Fibroblast of mammary gland (primary cell): ENCODE measurements around the gene USH1C.

ENCODE experiments used
- DNase-seq: peaks from one replicate; pipeline ENCODE4 v3.0.0-alpha.2; 2010; ENCODE audit warnings: low read depth
- H3K4me3 ChIP-seq: 2 replicates; pipeline ENCODE4 v1.5.1; 2011; ENCODE audit warnings: low read depth, mild to moderate bottlenecking, low read length, moderate library complexity; ENCODE audit not compliant: control insufficient read depth
- TF ChIP-seq, protein P1 (sequence below): conservative IDR thresholded peaks from 2 replicates; pipeline ENCODE4 v1.5.1; 2011; ENCODE audit warnings: low read depth, low read length, inconsistent platforms; ENCODE audit not compliant: control insufficient read depth, insufficient read depth

USH1C gene

DNA sequence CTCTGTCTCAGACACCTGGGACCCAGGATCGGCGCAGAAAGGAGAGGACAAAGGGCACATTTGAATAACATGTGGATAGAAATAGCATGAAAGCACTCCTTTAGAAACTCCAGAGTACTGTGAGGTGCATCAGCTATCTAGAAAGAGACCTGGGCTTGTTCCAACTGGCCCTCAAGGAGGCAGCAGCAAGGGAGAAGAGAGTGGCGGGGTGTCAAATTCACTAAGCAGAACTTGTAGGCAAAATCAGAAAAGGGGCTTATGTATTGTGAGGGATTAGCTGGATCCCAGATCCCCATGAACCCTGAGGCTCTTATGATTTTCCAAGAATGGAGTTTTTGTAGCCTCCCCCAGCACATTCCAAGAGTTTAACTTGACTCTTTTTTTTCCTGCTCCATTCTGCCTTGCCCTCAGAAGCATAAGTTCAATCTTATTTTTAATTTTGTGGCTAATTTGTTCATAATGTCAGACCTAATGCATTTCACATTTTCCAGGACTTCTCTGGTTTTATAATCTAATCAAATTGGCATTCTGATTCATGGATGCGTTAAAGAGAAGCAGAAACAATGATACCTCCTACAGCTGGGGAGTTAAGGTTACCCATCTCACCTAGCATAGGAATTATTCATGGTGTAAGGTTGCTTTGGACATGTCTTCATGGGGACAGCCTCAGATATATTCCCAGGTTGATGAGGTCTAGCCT lies 33.6 kb downstream of the USH1C start:
- no peak for DNase-seq
- TF ChIP-seq, protein P1, sequence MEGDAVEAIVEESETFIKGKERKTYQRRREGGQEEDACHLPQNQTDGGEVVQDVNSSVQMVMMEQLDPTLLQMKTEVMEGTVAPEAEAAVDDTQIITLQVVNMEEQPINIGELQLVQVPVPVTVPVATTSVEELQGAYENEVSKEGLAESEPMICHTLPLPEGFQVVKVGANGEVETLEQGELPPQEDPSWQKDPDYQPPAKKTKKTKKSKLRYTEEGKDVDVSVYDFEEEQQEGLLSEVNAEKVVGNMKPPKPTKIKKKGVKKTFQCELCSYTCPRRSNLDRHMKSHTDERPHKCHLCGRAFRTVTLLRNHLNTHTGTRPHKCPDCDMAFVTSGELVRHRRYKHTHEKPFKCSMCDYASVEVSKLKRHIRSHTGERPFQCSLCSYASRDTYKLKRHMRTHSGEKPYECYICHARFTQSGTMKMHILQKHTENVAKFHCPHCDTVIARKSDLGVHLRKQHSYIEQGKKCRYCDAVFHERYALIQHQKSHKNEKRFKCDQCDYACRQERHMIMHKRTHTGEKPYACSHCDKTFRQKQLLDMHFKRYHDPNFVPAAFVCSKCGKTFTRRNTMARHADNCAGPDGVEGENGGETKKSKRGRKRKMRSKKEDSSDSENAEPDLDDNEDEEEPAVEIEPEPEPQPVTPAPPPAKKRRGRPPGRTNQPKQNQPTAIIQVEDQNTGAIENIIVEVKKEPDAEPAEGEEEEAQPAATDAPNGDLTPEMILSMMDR, result no peak

DNA sequence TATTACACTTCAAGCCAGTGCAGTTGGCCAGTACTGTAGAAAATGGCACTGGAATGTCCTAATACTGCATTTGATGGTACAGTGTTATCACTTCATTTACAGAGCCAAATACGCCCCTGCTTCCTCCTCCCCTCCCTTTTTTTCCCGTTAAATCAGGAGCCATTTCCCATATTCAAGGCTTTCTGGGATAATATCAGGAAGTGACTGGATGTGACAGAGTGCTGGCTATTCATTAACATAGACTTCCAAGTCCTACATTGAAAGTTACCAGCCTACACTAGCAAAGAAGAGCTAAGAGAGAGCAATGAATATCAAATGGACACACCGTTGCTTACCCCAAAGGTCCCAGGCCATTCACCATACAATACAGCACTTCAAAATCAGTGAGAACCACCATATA lies 35.4 kb downstream of the USH1C start:
- TF ChIP-seq, protein P1, result no peak
- no peak for DNase-seq
- no peak overlapping the region for H3K4me3 ChIP-seq

More for the DNA sequence above, 33.6 kb downstream of the USH1C start:
- no peak overlapping the region for H3K4me3 ChIP-seq

DNA sequence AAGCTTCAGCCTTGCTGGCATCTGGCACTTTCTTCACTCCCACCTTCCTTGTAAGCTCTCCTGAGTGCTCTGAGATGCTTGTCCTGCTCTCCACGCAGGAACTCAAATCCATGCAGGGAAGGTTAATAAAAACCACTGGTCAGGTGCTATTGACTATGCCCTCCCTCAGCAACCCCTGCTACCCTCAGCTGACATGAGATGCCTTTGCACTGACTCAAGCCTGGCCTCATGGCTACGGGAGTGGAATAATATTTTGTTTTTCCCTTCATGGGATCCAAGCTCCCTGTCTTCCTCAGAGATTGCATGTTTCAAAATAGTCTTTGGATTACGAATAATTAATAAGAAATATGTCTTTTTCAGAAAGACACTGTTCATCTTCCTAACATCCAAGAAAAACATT lies 35.9 kb downstream of the USH1C start:
- no peak overlapping the region for H3K4me3 ChIP-seq
- TF ChIP-seq, protein P1, result no peak
- DNase-seq, result peak; percentile 10

DNA sequence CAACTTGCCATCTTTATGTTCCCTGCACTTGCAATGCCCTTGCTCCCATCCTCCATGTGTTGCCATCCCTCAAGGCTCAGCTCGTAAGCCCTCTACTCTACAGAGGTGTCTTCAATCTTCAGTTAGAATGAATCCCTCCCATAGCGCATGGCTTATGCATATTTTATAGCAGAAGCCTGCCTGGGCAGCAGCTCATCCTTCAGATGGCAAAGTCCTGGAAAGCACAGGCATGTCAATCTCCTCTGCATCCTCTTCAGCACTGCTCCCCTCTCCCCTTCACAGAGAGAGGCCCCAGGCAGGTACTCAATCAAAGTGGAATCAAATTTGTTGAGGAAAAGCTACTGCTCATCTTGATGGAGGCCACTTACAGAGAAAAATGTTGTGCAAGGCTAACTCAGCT lies 36.4 kb downstream of the USH1C start:
- H3K4me3 ChIP-seq, result no peak overlapping the region
- DNase-seq, result no peak
- TF ChIP-seq, protein P1, result no peak

DNA sequence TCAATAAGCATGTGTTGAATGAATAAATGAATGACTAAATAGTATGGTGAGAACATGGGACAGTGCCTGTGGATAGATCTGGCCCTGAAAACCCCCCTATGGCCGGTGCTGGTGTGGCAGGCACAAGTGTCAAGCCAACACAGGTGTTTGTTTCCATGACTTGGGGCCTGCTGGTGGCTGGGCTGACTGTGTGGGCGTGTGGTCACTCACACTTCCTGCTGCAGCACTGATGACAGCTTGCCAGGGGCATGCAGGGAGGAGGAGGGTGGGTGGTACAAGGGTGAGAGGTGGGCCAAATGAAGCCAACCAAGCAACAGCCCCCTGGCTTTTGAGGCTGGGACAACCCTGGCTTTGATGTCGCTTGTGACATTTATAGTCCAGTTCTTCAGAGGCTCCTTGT lies 37.3 kb downstream of the USH1C start:
- TF ChIP-seq, protein P1, result no peak

DNA sequence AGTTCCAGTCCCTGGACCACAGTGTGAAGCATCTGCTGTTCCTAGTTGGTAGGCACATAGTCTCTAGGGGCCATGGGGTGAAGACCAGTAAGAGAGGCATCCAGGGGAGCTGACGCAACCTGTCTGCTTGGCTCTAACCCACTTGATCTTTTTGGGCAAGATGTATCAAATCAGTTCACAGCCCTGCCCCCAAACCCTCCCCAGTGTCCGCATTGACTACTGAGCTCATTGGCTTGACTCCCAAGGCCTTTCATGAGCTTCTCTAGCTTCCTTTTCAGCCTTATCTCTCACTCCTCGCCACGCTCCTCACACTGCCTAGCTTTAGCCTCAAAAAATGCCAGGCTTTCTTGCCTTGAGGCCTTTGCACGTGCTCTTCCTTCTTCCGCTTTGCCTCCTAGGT lies 37.9 kb downstream of the USH1C start:
- DNase-seq, result no peak
- TF ChIP-seq, protein P1, result no peak
- H3K4me3 ChIP-seq, result no peak overlapping the region

More for the DNA sequence above, 37.3 kb downstream of the USH1C start:
- no peak overlapping the region for H3K4me3 ChIP-seq
- no peak for DNase-seq
